HG03558 (cell line): ENCODE measurements around the gene SORCS2.

Experiments
- ATAC-seq: cut with Tn5 transposase; IDR thresholded peaks from one replicate; pipeline ENCODE4 v1.9.1; 2021; ENCODE audit warnings: moderate number of reproducible peaks; ENCODE audit not compliant: unreplicated experiment; ENCODE audit errors: extremely low read depth

Gene SORCS2

GRCh38 chr4:7645956-7646355 is 453.6 kb downstream of the SORCS2 start:
- ATAC-seq = no peak

- ATAC-seq = no peak
Measured at GRCh38 chr4:7646384-7647061, 454.2 kb downstream of the SORCS2 start.

- ATAC-seq = no peak
Measured at GRCh38 chr4:7647186-7647585, 454.8 kb downstream of the SORCS2 start.

DNA sequence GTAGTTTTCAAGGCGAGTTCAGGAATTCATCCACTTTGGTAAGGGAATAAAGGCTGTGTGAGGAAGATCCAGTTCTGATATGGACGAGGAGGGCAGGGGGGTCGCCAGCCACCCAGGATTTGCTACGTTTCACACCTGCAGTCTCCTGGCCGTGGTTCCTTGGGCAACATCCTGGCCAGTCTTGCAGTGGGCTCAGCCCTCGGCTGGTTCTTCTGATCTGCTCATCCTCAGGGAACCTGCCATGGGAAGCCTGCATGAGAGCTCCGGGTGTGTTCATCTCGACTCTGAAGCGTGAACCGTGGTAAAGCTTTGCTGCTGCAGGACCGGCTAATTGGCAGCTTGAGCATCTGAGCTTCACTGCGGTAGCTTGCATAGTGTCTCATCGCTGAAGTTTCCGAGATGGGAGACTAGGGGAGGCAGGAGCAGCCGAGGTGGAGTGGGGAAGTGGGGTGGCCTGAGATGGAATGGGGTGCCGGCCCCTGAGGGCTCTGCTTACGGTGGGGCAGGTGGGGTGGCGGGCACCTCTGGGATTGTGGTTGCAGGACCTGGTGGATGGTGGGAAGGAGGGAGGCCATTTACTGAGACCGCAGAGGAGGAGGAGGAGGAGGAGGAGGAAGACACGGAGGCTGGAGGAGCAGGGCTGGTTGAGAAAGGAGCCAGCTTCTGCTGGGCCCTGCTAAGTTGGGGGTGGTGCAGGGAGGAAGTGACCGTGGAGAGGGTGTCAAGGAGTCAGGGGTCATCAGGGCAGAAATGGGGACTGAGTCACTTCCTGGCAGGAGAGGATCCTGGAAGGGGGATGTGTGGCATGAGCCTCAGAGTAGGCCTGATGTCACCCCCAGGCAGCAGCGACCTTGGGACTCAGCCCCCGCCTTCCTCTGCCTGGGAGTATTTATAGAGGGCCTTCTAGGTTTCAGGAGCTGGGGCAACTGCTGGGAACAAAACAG is 455.5 kb downstream of the SORCS2 start:
- no peak for ATAC-seq

- ATAC-seq = no peak
Measured at GRCh38 chr4:7648544-7649395, 456.4 kb downstream of the SORCS2 start.

- no peak for ATAC-seq
Measured at GRCh38 chr4:7649411-7649740, 457.0 kb downstream of the SORCS2 start.

- no peak for ATAC-seq
Measured at GRCh38 chr4:7649741-7650531, 457.6 kb downstream of the SORCS2 start.

DNA sequence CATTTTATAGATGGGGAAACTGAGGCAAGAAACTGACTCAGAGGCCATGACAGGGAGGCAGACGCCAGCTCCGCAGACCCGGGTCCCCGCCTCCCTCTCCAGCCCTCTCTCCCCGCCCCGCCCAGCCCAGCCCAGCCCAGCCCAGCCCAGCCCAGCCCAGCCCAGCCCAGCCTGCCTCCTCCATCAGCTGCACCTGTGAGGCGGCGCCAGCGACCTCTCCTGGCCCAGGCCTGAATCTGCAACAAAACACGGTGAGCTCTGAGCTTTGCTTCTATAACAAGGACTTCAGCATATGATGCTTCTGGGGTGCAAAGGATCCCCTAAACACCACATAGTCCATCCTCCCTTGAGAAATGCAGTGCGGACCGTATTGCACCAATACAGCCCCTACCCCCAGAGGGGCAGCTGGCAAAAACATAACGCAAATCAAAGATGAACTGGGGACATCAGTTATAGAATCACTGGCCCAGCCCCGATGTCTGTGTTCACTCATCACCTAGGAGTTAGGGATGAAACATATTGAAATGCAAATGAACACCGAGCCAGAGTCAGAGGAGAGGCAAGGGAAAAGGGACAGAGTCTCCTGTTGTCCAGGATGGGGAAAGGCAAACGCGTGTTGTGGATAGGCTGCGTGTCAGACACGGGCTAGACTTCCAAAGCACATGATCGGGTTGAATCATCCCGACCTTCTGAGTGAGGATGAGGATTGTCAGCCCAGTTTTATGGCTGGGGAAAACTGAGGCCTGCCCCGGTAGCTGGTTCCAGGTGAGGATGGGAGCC is 458.5 kb downstream of the SORCS2 start:
- ATAC-seq = no peak

DNA sequence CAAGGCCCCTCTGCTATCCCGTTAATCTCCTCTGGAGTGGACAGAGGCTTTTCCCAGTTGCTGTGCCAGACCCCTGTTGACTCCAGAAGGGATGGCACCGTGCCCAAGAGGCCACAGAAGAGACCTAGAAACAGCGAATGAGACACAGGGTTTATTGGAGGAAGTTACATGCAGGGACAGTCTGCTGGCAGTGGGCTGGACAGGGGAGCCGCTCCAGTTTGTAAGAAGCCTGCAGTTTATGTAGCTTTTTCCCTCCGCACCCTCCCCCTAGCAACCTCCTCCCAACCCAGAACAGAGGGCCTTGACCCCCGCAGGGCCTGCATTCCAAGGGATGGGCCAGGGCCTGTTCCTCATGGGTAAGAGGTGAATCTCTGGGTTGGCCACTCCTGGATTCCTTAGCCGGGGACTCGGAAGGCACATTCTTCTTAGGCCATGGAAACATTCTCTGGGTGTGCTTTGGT is 459.2 kb downstream of the SORCS2 start:
- no peak for ATAC-seq

GRCh38 chr4:7652006-7652405 is 459.7 kb downstream of the SORCS2 start:
- no peak for ATAC-seq

DNA sequence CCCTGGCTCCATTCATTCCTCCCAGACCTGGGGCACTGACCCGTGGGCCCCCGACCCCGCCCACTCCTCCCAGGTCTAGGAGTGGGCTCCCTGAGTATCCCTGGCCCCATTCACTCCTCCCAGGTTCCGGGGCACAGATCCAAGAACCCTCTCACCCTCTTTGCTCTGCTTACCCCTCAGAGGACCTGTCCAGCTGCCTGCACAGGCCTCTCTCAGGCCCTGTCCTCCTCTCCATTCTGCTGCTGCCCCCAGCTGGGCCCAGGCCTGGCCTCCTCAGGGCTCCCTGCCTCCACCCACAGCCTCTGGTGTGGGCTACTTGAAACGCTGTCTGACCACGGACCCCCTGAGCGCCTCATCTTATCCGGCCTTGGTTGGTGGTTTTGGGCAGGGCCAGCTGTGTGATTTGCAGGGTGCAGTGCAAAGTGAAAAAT is 460.1 kb downstream of the SORCS2 start:
- no peak for ATAC-seq

GRCh38 chr4:7652906-7653305 is 460.6 kb downstream of the SORCS2 start:
- ATAC-seq = no peak

DNA sequence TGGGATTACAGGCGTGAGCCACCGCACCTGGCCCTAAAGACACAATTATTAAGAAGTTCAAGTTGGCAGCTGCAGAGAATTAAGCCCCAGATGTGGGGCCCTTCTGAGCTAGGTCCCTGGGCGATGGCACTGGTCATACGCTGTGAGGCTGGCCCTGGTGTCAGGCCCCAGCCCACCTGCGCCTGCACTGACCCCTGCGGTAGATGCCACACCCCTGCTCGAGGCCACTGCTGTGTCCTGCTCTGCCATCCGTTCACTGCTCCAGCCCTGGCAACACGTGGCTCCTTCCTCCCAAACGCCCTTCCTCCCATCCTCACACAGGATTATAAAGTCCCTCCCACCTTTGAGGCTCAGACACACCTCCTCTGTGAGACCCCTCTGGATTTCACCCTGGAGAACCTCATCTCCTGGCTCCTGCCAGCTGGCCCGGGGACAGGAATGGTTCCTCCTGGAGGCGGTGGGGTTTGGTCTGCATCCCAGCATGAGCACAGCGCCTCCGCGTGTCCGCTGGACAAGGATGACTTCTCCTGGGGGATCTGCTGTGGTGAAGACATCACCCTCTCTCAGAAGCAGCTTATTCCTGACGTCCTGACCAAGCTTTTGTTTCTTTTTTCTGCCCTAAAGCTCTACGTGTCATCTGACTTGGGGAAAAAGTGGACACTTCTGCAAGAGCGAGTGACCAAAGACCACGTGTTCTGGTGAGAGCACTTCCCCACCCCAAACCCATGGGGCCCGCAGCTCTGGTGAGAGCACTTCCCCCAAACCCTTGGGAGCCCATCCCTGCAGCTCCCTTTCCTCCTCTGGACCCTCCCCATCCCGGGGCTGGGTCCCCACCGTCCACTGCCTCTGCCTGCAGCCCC is 461.4 kb downstream of the SORCS2 start:
- no peak for ATAC-seq

DNA sequence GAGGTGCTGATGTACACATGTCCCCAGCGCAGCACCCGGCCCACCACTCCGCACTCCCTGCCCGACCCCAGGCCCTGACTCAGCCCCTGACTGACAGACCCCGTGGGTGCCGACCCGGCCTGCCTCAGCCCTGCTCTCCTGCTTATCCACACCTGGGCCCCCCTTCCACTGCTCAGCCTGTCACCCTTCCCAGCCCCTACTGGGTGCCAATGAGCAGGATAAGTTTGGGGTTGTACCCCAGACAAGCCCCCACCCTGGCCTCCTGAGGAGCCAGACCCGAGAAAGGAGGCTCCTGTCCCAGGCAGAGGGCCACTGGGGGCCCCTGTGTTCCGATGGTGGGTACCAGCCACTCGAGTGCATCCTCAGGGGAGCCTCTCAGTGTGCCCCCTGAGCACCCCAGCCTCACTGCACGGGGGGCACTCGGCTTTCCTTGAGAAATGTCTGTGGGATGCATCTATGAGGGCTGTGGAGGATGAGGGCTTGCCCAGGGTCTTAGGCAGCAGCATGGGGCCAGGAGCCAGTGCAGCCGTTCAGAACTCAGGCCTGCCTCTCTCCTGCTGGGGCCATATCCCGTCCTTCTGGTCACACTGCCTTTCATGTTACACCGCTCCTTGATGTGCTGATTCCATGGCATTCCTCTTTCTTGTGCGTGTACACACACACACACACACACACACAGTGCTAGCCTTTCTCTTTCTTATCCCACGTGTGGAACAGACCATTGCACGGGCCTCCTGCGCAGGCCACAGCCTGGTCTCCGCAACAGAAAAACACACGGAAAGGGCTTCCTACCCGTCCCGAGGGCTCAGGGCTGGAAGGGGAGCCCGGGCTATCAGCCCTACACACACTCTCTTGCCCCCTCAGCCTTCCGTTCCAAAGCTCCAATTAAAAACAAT is 462.5 kb downstream of the SORCS2 start:
- no peak for ATAC-seq

DNA sequence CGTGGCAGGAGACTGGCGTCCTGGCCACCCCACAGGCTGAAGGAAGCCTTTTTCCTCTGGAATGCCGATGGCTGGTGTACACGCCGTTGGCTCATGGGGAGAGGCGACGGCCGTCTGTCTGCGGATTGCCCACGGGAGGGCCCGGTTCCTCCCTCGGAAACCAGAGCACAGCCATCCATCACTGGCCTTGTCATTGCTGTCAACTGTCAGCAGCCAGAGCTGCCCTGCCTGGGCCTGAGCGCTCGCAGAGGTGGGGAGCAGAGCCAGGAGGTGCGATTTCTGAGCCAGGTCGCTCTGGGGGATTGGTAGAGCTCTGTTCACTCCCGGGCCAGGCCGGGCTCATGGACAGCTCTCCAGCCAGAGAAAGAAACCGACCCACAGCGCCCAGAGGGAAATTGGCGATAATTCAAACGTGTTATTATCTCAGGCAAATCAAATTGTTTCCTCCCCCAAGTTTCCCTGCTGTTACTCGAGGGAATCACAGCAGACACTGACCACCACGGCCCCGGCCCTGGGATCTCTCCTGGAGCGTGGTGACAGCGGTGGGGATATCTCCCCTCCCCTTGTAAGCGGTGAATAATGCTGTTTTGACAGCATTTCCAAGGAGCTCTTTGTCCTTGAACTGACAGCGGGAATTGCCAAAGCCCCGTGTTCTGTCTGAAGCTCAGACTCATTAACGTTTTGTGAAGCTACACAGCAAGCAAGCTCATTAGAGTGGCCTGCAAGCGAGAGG is 463.3 kb downstream of the SORCS2 start:
- ATAC-seq = no peak

GRCh38 chr4:7656244-7656800 is 464.0 kb downstream of the SORCS2 start:
- no peak for ATAC-seq
